NCI-H2029 (cell line): ENCODE measurements around the gene ASPG.

Experiments
- DNase-seq: peaks from one replicate; lab custom pipeline; 2025; lab: John Stamatoyannopoulos, UW

The ASPG gene

DNA sequence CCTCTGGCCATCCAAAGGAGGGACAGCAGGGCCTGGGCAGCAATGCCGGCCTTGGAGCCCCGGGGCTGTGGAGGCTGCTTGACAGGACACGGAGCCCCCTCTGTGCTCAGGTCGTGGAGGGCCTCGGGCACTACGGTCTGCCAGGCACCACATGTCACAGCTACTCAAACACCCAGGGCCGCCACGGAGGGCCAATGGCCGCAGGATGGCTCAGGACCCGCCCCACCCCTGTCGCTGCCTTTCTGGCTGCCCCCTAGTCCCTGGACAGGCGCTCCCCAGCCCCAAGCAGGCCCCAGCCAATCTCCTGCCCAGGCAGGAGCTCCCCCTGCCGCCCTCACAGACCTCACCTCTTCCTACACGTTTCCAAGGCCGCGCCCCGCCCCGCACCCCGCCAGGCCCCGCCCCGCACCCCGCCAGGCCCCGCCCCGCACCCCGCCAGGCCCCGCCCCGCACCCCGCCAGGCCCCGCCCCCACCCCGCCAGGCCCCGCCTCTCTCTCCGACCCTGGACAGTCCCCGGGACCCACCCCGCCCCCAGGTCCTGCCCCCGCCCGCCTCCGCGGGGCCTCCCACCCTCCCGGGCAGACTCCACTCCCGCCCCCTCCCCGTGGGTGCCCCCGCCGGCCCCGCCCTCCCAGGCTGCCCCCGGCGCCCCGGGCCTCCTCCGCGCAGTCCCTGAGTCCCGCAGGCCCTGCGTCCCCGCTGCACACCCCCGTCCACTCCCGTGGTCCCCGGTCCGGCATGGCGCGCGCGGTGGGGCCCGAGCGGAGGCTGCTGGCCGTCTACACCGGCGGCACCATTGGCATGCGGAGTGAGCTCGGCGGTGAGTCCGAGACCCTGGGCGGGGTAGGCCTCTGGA, at the start of gene ASPG:
Gene ASPG, plus strand, starts transcription at position 669 of the 857 bp plus-strand sequence. Its CDS starts 71 bp downstream, at position 740.
- DNase-seq, result no peak

DNA sequence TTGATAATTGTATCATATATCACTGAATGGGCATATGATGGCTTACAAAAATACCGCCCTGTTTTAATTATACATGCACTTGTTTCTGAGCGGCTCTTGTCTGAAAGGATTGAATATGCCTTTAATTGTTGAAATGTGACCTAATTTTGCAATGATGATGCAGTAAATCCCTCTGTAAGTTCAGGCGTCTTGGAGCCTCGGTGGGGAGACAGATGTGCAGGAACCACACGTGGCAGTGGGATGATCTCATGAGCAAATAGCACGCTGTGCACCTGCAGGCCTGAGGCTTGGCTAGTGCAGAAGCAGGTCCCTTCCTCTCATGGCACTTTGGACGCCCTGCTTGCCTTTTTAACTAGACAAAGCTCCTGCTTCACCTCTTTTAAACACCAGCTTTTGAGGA, 49.3 kb upstream of the ASPG start:
- no peak for DNase-seq

DNA sequence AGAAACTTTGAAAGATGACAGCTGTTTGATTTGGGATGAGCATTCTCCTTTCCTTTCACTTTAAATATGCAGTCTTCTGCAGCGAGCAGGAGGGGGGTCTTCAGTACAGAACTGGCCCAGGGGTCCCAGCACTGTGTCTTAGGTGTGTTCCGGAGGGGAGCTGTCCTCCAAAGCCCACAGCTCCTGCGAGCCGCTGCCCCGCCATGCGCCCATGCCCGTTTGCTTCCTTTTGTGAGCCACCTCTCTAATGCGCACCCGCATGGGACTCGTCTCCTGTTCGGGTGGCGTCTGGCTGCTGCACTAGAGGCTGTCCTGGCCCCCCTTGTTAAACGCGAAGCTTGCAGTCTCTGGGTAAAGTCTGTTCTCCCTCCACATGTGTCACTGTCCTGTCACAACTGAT, 48.4 kb upstream of the ASPG start:
- no peak for DNase-seq

DNA sequence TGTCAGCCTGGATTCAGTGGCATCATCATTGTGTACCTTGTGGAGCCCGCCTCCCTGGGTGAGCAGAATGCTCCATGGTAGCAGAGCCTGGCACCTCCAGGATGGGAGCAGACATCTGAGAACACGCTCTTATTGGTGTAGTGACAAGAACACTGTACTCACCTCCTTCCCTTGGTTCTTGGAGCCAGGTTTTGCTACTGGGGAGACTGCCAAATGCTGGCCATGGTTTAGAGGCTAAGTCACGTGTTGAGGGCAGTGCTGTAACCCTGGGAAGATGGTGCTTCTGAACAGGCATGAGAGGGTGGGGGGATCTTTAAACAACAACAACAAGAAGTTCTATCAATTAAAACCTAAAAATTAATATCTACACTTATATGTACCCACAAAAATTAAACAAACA, 47.6 kb upstream of the ASPG start:
- DNase-seq, result no peak

DNA sequence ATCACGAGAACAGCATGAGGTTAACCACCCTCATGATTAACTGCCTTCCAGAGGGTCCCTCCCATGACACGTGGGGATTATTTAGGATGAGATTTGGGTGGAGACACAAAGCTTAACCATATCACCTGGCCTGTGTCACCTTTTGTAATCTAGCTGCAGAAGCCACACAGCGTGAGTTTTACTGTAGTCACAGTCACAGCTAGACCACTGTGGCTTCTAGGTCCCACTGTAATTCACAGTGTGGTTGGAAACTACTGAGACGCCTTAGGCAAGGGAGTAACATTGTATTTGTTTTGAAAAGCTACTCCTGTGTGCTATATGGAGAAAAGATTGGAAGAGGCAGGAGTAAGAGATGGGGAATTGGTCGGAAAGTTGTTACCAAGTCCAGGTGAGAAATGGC, 46.3 kb upstream of the ASPG start:
- no peak for DNase-seq

DNA sequence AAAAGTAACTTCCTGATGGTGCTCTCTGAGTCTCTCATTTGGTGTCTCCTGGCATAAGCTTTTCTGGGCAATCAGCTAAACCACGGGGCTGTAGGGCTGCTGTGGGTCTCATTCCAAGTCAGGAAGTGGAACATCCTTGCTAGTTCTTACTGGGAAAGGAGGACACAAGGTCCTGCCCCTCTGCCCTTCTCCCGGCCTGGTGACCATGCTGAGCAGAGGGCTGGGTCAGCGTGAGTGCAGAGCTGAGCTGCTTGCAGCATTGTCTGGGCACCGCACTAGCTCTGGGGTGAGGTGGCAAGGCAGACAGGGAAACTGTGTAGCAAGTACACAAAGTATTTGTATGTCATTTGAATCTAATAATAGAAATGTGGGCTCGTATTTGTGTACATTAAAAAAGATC, 45.0 kb upstream of the ASPG start:
- no peak for DNase-seq

DNA sequence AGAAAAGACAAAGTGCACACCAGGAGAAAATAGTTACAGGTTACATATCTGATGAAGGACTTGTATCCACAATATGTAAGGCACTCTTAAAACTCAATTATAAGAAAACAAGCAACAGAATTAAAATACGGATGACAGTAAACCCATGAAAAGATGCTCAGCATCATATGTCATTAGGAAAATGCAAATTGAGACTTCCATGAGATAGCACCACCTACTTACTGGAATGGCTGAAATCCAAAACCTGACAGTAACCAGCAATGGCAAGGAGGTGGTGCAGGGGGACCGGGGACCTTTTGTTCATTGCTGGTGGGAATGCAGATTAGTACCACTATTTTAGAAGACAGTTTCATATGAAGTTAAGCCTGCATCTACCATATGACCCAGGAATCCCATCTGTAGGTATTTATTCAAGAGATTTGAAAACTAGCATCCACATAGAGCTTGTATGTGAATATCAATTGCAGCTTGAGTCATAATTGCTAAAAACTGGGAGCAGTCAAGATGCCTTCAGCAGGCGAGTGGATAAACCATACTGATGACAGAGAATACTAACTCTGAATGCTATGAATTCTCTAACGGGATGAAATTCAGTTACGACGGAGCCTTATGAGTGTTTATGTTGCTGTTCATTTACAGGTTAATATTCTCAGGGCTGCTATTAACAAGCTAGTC, 43.9 kb upstream of the ASPG start:
- no peak for DNase-seq

DNA sequence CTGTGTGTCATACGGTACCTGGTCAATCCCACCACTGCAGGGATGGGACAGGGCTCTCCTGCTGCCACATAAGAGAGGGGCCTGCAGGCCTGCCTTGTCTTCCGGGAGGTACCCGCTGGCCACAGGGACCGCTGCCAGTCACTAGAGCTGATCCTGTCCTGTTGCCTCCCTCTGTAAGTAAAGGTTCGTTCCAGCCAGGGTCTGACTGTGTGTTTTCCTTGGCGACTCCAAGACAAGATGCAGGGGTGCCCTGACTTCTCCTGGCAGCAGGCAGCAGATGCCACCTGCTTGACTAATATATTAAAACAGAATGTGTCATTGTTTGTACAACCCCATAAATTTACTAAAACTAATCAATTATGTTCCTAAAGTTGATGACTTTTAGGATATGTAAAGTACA, 41.5 kb upstream of the ASPG start:
- DNase-seq, result no peak

DNA sequence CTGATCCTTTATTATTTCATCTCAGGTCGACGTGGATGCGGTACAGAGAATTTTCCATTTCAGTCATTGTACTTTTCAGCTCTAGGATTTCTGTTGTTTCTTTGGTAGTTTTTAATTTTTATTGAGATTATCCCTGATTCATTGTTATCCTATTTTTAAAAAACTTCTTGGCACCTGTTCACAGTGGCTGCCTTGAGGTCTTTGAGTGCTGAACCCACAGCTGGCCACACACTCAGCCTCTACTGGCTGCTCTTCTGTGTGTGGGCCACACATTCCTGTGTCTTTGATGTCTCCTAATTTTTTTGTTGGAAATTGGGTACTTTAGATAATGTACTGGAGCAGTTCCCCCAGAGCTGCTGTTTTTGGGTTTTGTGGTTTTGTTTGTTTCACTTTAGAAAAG, 37.7 kb upstream of the ASPG start:
- DNase-seq, result no peak

DNA sequence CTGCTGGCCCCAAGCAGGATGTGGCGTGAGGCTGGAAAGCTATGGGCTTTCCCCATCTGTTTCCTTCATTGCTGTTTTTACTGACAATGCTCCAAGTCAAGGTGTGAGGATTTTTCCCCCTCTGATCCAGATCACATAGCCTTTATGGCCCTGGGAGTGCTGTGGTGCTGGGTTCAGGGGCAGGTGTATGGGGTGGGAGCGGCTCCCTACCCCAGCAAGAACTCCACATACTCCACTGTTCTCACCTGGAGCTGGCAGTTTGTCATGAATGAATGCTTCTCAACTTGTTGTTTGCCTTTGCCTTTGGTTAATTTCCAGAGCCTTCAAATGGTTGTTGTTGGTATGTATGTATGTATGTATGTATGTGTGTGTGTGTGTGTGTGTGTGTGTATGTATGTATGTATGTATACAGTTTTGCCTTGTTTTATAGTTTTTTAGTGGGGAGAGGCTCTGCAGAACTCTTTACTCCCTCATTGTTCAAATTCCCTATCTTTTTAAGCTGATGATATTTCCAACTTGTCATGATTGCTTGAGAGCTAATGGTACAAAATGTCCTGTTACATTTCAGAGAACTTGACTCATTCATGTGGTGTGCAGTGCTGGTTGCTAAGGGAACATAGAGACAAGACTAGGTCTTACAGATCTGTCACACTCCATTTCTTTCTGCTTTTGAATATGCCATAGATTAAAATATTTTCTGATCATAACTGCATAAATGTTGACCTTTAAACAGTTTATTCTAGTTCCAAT, 36.6 kb upstream of the ASPG start:
- no peak for DNase-seq

DNA sequence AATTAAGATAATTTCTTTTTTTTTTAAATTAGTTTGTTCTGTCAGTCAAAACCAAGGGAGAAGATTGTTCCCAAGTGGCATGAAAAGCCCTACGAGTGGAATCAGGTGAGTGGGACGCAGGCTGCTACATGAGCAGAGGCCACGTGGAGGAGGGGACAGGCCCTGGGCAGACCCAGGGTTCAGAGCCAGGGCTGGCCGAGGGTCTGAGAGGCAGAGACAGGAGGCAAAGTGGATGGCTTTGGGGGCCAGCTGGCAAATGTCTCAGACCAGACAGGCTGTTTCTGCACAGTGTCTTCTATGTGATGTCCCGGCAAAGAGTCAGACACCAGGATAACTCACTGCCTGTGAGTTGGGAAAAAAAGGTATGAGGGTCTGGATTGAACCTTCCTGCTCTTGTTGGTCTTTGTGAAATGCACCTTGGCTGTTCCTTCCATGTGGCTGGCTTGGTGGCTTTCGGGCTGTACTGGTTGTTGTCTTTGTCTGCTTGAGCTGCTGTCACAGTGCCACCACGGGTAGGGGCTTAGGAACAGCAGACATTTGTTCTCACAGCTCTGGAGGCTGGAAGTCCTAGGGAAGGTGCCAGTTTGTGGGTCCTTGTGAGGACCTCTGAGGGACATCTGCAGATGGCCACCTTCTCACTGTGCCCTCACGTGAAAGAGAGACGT, 35.8 kb upstream of the ASPG start:
- no peak for DNase-seq

DNA sequence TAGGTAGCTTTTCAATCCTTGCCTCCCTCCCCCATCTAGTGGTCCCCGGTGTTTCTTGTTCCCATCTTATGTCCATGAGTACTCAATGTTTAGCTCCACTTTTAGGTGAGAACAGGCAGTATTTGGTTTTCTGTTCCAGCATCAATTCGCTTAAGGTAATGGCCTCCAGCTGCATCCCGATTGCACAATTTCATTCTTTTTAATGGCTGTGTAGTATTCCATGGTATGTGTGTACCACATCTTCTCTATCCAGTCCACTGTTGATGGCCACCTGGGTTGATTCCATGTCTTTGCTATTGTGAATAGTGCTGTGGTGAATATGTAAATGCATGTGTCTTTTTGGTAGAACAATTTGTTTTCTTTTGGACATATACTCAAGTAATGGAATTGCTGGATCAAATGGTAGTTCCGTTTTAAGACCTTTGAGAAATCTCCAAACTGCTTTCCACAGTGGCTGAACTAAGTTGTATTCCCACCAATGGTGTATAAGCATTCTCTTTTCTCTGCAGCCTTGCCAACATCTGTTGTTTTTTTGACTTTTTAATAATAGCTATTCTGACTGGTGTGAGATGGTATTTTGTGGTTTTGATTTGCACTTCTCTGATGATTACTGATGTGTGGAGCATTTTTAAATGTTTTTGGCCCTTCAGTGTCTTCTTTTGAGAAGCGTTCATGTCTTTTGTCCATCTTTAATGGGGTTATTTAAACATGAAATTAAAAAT, 34.2 kb upstream of the ASPG start:
- DNase-seq, result no peak

DNA sequence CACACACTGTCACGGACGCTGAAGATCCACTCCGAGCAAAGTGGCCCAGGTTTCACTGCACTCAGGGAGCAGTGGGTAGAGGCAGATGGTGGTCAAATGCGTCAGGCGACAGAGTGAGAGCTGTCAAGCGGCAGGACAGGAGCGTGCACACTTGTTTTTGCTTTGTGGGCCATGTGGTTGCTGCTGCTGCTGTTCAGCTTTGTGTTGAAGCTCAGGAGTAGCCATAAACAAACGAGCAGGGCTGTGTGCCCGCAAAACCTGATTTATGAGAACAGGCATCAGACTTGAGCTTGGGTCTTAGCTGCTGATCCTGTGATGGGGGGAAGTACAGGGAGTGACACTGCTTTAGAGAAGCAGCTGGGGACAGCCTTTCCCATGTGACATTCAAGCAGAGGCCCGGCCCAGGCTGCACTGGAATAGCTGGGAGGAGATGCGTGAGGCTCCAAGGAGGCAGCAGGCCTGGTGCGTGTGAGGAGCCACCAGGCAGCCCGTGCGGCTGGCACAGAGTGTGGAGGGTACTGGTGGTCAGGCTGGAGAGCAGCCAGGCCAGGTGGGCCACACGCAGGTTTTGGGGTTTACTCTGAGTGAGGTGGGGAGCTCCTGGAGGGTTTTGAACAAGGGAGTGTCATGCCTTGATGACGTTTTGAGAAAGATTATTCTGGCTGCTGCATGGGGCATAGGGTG, 31.1 kb upstream of the ASPG start:
- no peak for DNase-seq

DNA sequence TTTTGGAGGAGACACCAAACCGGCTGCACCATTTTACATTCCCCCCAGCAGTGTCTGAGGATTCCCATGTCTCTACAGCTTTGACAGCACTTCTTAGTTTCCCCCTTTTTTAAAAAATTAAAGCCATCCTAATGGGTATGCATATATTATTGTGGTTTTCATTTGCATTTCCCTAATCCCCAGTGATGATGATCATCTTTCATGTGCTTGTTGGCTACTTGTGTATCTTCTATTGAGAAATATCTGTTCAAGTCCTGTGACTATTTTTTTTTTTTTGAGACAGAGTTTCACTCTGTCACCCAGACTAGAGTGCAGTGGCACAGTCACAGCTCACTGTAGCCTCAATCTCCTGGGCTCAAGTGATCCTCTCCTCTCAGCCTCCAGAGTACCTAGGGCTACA, 23.2 kb upstream of the ASPG start:
- no peak for DNase-seq

DNA sequence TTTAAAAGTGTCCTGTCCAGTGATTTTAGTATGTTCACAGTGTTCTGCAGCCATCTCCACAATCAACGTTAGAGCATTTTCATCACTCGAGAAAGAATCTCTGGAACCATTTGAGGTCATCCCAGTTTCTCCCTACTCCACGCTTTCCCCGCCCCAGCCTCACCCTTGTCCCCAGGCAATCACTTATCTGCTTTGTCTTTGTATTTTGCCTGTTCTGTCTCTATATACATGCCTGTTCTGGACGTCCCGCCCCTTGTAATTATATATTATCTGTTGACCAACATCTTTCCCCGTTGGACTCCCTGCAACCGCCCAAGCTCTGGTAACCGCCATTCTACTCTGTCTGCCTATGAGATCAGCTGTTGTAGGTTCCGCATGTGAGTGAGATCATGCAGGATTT, 21.5 kb upstream of the ASPG start:
- no peak for DNase-seq

DNA sequence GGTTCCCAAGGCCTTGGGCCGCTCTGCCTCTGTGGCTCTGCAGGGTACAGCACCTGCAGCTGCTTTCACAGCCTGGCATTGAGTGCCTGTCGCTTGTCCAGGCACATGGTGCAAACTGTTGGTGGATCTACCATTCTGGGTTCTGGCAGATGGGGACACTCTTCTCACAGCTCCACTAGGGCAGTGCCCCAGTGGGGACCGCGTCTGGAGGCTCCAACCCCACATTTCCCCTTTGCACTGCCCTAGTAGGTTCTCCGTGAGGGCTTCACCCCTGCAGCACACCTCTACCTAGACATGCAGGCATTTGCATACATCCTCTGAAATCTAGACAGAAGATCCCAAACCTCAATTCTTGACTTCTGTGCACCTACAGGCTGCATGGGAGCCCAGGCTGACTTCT, 19.2 kb upstream of the ASPG start:
- DNase-seq, result no peak

DNA sequence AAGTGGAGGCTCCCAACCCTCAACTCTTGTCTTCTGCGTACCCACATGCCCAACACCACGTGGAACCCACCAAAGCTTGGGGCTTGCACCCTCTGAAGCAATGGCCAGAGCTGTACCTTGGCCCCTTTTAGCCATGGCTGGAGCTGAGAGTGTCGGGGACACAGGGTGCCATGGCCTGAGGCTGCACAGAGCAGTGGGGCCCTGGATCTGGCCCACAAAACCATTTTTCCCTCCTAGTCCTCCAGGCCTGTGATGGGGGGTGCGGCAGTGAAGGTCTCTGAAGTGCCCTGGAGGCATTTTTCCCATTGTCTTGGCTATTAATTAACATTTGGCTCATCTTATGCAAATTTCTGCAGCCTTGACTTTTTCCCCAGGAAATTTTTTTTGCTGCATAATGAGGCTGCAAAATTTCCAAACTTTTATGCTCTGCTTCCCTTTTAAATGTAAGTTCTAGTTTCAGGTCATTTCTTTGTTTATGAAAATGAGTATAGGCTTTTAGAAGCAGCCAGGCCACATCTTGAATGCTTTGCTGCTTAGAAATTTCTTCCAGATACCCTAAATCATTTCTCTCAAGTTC, 18.7 kb upstream of the ASPG start:
- no peak for DNase-seq

DNA sequence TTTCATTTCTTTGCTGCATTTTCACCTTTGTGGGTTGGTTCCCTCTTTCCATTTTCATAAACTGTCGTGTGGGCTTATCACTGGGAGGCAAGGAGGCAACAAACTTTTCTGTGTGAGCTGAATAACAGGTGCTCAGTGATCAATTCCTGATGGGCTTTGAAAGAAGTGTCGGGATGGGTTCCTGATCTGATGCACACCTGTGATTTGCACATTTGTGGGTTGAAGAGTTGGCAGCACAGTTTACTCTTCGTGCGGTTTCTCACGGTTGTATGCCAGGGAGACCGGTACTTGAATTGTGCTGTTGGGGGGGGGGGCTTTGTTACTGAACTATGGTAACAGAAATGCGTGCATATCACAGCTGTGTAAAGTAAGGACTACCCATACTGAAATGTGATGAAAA, 16.0 kb upstream of the ASPG start:
- no peak for DNase-seq

DNA sequence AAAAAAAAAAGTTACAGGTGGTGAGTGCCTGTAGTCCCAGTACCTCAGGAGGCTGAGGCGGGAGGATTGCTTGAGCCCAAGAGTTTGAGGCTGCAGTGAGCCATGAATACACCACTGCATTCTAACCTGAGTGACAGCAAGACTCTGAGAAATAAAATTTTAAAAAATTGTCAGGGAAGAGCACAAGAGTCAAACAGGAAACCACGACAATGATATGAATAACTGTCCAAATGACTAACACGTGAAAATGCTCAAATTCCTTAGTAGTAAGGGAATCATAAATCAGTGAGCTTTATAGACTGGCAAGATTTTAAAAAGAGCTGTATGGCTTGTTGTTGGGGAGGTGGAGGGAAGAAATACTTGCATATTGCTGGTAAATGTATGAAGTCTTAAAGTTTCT, 12.9 kb upstream of the ASPG start:
- no peak for DNase-seq

DNA sequence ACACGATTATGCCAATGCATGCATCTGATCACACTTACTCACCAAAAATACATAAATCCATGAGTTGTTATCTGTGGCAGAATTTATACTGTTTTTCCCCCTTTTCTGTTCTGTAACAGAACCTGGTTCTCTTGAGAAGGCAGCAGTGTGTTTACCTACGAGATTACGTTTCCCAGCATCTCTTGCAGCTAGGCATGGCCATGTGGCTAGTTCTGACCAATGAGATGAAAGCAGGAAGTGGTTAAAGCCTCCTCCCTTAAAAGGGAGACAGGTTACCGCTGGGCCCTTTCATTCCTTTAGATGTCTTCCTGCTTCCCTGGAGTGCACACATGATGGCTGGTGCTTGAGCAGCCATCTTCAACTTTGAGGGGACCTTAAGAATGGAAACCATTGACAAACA, 11.7 kb upstream of the ASPG start:
- no peak for DNase-seq
